Smooth muscle cell of the coronary artery (primary cell): ENCODE measurements around the gene MDM4. TPM values are rescaled to one million over a fixed set of nuclear protein-coding genes. Genes with fewer than 3 reads are reported as not detected.

ENCODE experiments used
- total RNA-seq: library from RNA; depleted of rRNA; stranded (reverse); fragments of >200 nt; gene quantifications from 2 replicates; pipeline ENCODE4 v1.2.3, GENCODE V29; 2014; ENCODE audit warnings: low replicate concordance

MDM4 gene, protein sequence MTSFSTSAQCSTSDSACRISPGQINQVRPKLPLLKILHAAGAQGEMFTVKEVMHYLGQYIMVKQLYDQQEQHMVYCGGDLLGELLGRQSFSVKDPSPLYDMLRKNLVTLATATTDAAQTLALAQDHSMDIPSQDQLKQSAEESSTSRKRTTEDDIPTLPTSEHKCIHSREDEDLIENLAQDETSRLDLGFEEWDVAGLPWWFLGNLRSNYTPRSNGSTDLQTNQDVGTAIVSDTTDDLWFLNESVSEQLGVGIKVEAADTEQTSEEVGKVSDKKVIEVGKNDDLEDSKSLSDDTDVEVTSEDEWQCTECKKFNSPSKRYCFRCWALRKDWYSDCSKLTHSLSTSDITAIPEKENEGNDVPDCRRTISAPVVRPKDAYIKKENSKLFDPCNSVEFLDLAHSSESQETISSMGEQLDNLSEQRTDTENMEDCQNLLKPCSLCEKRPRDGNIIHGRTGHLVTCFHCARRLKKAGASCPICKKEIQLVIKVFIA
- 15.8 and 16.7 TPM in 2 replicates for total RNA-seq

GRCh38 chr1:204516180-204516879 is at the start of gene MDM4:
TSS of gene MDM4 (plus strand) at chr1:204516406. CDS start at chr1:204525519, 9,113 bp downstream.

DNA sequence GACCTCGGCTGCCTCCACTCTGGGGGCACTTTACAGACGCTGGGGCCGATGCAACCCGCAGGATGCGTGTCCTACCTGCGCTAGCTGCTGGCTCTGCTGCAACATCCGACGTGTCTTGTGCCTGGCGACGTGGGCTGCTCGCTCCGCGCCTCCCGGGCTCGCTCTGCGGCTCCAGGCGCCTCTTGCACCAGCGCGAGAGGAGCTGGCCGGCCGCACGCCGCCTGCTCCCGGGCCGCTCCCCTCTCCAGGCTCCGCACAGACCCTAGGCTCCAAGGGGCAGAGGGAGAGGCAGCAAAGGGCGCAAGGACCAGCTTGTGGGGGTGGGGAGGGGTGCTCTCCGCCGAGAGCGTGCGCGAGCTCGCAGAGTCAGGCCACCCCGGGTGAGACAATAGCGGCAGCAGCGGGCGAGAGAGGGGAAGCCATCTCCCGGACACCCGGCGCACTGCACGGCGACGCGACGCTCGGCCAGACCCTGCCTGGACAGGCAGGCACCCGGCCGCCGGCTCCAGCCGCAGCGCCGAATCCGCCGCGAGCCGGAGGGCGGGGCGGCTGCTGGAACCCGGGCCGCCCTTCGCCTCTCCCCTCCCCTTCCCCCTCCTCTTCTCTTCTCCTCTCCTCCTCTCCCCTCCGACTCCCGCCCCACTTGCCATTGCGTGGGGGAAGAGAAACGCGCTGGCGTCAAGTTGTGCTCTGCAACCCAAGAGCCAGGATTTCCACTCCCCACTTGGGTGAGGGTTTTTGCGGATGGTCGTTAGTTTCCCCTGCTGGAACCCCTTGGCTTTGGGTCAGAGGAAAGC is 21.7 kb upstream of the MDM4 start, which contains the start of gene PIK3C2B:
TSS of gene PIK3C2B (minus strand) at position 525 of the 797 bp plus-strand sequence. CDS start 25,003 bp downstream, outside the sequence.

Other genes starting within 250 kb of the MDM4 start
- gene PLEKHA6, start 156.5 kb upstream of the MDM4 start, total RNA-seq: 0.08 and 0.59 TPM in 2 replicates
- gene PPP1R15B, start 104.6 kb upstream of the MDM4 start, total RNA-seq: 7.5 and 20.7 TPM in 2 replicates
- 1.7 and 1.9 TPM in 2 replicates for gene PIK3C2B, start 21.6 kb upstream of the MDM4 start, total RNA-seq
- 0.12 TPM in 1 of 2 replicates, not detected in the other for gene LRRN2, start 169.3 kb downstream of the MDM4 start, total RNA-seq